ENCODE results near the gene MRTFA. TPM values are rescaled to one million over a fixed set of nuclear protein-coding genes. Genes with fewer than 3 reads are reported as not detected.
"Not testable (repeated sequence)": the region's sequence is repeated elsewhere in the genome, so short reads cannot be mapped to it uniquely, and the experiment has no call there.

MRTFA gene
- total RNA-seq, 2 experiments from 2014 or later: 44.1 to 45.5 TPM

DNA sequence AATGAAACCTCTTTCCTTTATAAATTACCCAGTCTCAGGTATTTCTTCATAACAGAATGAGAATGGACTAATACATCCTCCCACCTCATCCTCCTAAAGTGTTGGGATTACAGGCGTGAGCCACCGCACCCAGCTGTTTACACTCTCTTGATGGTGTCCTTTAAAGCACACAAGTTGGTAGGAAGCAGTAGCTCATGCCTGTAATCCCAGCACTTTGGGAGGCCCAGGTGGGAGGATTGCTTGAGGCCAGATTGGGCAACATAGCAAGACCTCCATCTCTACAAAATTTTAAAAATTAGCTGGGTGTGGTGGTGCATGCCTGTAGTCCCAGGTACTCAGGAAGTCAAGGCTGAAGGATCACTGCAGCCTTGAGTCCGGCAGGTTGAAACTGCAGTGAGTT lies 19.4 kb upstream of the MRTFA start:
- H3K4me1 Mint-ChIP-seq (ENCODE audit: low read depth): peaks cover 19% of the 10 kb centered on the region
- H3K9me3 Mint-ChIP-seq; DNase-seq; intact Hi-C loops (cut with micrococcal nuclease); H3K4me3 Mint-ChIP-seq; H3K27me3 Mint-ChIP-seq; H3K27ac Mint-ChIP-seq; H3K36me3 Mint-ChIP-seq: not testable (repeated sequence)
- POLR2A ChIA-PET: interaction anchor here (0.7 kb wide), 1 partner anchor 119 kb away, joined by 3 read pairs; no protein-coding TSS in a partner anchor
- CTCF ChIA-PET: interaction anchor here (2.3 kb wide), 1 partner anchor 10 kb away, joined by 17 read pairs; no protein-coding TSS in a partner anchor

- POLR2A ChIA-PET: no interaction called here
- H3K27me3 Mint-ChIP-seq: no peaks in the 10 kb centered on the region
Observed at GRCh38 chr22:40654522-40655167, 18.1 kb upstream of the MRTFA start.

GRCh38 chr22:40653361-40653760 lies 16.8 kb upstream of the MRTFA start:
- Mint-ChIP-seq H3K36me3 (no peaks in the 10 kb centered on the region), H3K27ac (no peak overlapping the region), H3K4me3 (no peak overlapping the region), H3K9me3 (no peaks in the 10 kb centered on the region), H3K4me1 (ENCODE audit: low read depth) (peaks cover 20% of the 10 kb centered on the region), H3K27me3 (no peaks in the 10 kb centered on the region)
- no peak for DNase-seq
- intact Hi-C loops (cut with micrococcal nuclease): loop anchor here (2.0 kb wide), 1 partner anchor 15 kb away; no protein-coding TSS in a partner anchor
- ChIA-PET POLR2A (no interaction called here), CTCF (interaction anchor here (1.2 to 10.1 kb wide), 4 partner anchors 29 to 215 kb away, joined by 3 to 188 read pairs (median 6); no protein-coding TSS in a partner anchor)

More at GRCh38 chr22:40654522-40655167, 18.1 kb upstream of the MRTFA start:
- intact Hi-C loops (cut with micrococcal nuclease): no loop called here
- no peaks in the 10 kb centered on the region for H3K36me3 Mint-ChIP-seq
- peaks cover 20% of the 10 kb centered on the region for H3K4me1 Mint-ChIP-seq (ENCODE audit: low read depth)
- H3K9me3 Mint-ChIP-seq: no peaks in the 10 kb centered on the region
- H3K4me3 Mint-ChIP-seq: no peak overlapping the region
- CTCF ChIA-PET: interaction anchor here (1.4 to 1.5 kb wide), 3 partner anchors 28 to 244 kb away, joined by 3 to 8 read pairs (median 3); no protein-coding TSS in a partner anchor
- DNase-seq: no peak
- H3K27ac Mint-ChIP-seq: no peak overlapping the region

DNA sequence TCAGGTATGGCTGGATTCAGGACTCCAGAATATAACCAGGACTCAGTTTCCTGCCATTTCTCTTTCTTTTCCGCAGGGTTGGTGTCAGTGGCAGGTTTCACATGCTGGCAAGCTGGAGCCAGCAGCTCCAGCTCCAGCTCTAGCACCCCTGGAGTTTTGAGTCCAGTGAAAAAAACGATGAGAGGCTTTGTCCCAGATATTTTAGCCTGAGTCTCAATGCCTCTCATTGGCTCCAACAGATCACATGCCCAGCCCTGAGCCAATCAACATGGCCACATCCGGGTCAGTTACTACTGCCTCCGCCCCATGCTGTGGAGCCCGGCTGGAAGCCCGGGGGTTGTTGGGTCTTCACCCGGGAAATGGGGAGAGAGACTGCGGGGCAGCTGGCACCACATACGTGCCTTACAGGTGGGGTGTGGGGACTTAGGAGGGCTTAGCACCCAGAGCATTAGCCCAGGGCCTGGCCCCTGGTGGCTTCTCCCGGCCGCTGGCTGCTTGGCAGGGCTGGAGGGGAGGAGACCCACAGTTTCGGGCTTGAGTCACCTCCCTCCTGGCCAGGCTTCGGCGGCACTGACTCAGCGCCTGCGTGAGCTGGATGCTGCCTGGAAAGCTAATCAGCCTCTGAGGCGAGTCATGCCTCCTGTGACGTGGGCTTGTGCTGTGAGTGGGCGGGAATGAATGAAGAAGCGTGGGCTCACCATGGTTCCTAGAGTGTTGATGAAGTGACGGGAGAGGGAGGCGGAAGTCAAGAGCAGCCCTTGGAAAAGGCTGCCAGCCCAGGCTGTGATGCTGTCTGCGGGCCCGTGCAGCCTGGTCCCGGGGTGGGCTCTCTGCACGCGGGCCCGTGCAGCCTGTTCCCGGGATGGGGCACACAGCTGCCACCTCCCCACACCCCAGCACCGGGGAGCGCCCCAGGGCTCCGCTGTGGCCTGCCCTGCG lies 15.3 kb upstream of the MRTFA start:
- Mint-ChIP-seq H3K4me1 (ENCODE audit: low read depth) (peaks cover 24% of the 10 kb centered on the region), H3K9me3 (no peaks in the 10 kb centered on the region), H3K27ac (peak overlapping the region; percentile 91), H3K36me3 (no peaks in the 10 kb centered on the region), H3K4me3 (peak overlapping the region; percentile 70), H3K27me3 (no peaks in the 10 kb centered on the region)
- DNase-seq: peak; percentile 97
- CTCF ChIA-PET: interaction anchor here (0.6 to 11.4 kb wide), 8 partner anchors 20 to 253 kb away, joined by 3 to 218 read pairs (median 8); no protein-coding TSS in a partner anchor
- intact Hi-C loops (cut with micrococcal nuclease): loop anchor here (1.0 to 2.0 kb wide), 2 partner anchors 17 to 31 kb away; no protein-coding TSS in a partner anchor
- POLR2A ChIA-PET: interaction anchor here (1.0 to 1.9 kb wide), 3 partner anchors 10 to 300 kb away, joined by 3 to 9 read pairs (median 3); partner anchors contain the start of gene MRTFA

DNA sequence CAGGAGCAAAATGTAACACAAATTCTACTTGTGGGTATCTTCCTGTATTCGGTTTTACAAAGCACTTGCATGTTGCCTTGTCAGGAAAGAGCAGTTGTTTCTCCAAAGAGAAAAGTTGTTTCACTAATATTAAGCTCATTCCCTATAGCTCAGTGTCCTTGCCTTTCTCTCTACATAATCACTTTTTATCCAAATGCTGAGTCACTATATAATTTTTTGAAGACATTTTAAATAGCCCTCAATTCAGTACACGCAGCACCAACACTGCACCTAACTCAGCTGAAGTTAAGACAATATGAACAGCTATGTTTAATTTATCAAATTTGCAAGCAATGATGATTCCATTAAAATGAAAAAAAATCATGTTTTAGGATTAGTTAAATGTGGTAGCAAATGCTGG lies 14.5 kb upstream of the MRTFA start:
- Mint-ChIP-seq H3K27me3 (no peaks in the 10 kb centered on the region), H3K36me3 (no peaks in the 10 kb centered on the region), H3K4me1 (ENCODE audit: low read depth) (peaks cover 24% of the 10 kb centered on the region), H3K4me3 (peak overlapping the region; percentile 70), H3K27ac (peak overlapping the region; percentile 91), H3K9me3 (no peaks in the 10 kb centered on the region)
- intact Hi-C loops (cut with micrococcal nuclease): no loop called here
- DNase-seq: no peak
- POLR2A ChIA-PET: interaction anchor here (1.0 to 1.9 kb wide), 2 partner anchors 14 to 301 kb away, joined by 3 to 9 read pairs; partner anchors contain the start of gene MRTFA
- CTCF ChIA-PET: interaction anchor here (0.7 to 11.4 kb wide), 8 partner anchors 32 to 845 kb away, joined by 3 to 218 read pairs (median 8); no protein-coding TSS in a partner anchor

DNA sequence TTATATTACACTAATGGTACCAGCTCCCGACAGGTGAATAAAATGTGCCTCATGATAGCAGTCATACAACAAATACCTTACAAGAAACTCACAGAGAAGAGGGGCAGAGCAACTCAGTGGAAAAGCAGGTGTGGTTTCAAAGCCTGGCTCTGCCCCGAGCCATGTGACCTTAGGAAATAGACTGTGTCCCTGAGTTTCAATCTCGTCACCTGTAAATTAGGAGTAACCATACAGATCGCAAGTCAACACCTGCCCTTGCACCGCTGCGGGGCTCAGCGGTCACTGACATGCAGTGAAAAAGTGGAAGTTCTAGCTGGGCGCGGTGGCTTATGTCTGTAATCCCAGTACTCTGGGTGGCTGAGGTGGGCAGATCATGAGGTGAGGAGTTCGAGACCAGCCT lies 11.9 kb upstream of the MRTFA start:
- no peaks in the 10 kb centered on the region for H3K9me3 Mint-ChIP-seq
- intact Hi-C loops (cut with micrococcal nuclease): no loop called here
- POLR2A ChIA-PET: no interaction called here
- peaks cover 24% of the 10 kb centered on the region for H3K4me1 Mint-ChIP-seq (ENCODE audit: low read depth)
- no peaks in the 10 kb centered on the region for H3K36me3 Mint-ChIP-seq
- H3K4me3 Mint-ChIP-seq: no peak overlapping the region
- H3K27me3 Mint-ChIP-seq: no peaks in the 10 kb centered on the region
- CTCF ChIA-PET: interaction anchor here (4.7 to 11.4 kb wide), 3 partner anchors 119 to 210 kb away, joined by 36 to 218 read pairs (median 188); no protein-coding TSS in a partner anchor
- peak overlapping the region; percentile 9 for H3K27ac Mint-ChIP-seq
- DNase-seq: no peak

DNA sequence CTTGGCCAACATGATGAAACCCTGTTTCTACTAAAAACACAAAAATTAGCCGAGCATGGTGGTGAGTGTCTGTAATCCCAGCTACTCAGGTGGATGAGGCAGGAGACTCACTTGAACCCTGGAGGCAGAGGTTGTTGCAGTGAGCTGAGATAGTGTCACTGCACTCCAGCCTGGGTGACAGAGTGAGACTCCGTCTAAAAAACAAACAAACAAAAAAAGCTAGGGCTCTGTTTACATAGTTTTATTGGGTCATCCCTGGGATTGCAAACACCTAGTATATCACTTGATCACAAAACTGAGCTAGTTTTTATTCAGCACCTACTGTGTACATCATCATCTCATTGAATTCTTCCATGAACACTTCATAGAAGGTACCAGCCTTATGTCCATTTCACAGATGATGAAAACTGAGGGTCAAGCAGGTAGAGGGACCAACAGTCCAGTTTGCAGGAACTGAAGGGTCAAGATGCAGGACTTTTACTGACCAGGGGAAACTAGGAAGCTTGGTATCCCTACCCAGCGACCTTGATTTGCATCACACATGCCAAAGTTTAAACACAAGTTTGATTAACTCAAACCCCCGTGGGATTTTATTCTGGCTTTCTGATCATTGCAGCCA lies 9.2 kb upstream of the MRTFA start:
- Mint-ChIP-seq H3K9me3 (no peaks in the 10 kb centered on the region), H3K4me1 (ENCODE audit: low read depth) (peaks cover 4% of the 10 kb centered on the region), H3K36me3 (no peaks in the 10 kb centered on the region), H3K27me3 (no peaks in the 10 kb centered on the region), H3K27ac (no peak overlapping the region), H3K4me3 (no peak overlapping the region)
- intact Hi-C loops (cut with micrococcal nuclease): loop anchor here (1.0 to 2.0 kb wide), 3 partner anchors 113 to 208 kb away; no protein-coding TSS in a partner anchor
- no peak for DNase-seq
- ChIA-PET POLR2A (interaction anchor here (0.7 to 1.7 kb wide), 5 partner anchors 9 to 208 kb away, joined by 3 to 6 read pairs (median 5); partner anchors contain the start of gene MRTFA), CTCF (interaction anchor here (0.6 to 11.4 kb wide), 35 partner anchors 9 to 297 kb away, joined by 3 to 218 read pairs (median 6); partner anchors contain the start of gene MRTFA)

DNA sequence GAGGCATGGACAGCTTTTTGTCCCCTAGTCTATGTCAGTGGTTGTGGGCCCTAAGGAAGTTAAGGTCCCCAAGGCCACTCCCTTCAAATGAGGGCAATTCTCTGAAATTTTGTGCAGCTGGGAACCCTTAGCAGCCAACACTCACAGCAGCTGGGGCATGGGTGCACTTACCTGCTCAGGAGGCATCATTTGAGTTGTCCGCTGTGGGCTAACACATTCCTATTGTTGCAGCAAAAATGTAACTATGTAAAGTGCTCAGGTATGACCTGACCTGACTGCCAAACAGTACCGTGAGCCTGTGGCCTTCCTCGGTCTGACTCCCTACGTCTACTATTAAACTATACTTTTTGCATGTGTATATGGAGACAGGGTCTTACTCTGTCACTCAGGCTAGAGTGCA lies 5.8 kb upstream of the MRTFA start:
- Mint-ChIP-seq H3K27ac (no peak overlapping the region), H3K9me3 (no peaks in the 10 kb centered on the region), H3K36me3 (no peaks in the 10 kb centered on the region), H3K4me3 (no peak overlapping the region), H3K4me1 (ENCODE audit: low read depth) (peaks cover 5% of the 10 kb centered on the region), H3K27me3 (no peaks in the 10 kb centered on the region)
- no peak for DNase-seq
- intact Hi-C loops (cut with micrococcal nuclease): no loop called here
- POLR2A ChIA-PET: no interaction called here
- CTCF ChIA-PET: interaction anchor here (1.1 to 11.4 kb wide), 3 partner anchors 113 to 206 kb away, joined by 7 to 218 read pairs (median 7); no protein-coding TSS in a partner anchor

GRCh38 chr22:40641269-40641668 lies 4.8 kb upstream of the MRTFA start:
- DNase-seq: no peak
- Mint-ChIP-seq H3K36me3 (peaks cover 2% of the 10 kb centered on the region), H3K4me1 (ENCODE audit: low read depth) (peaks cover 5% of the 10 kb centered on the region), H3K4me3 (no peak overlapping the region), H3K27ac (no peak overlapping the region), H3K9me3 (no peaks in the 10 kb centered on the region), H3K27me3 (no peaks in the 10 kb centered on the region)
- ChIA-PET POLR2A (no interaction called here), CTCF (interaction anchor here (1.9 to 11.4 kb wide), 2 partner anchors 112 to 154 kb away, joined by 7 to 218 read pairs; no protein-coding TSS in a partner anchor)
- intact Hi-C loops (cut with micrococcal nuclease): no loop called here

- intact Hi-C loops (cut with micrococcal nuclease): loop anchor here (5.0 kb wide), 1 partner anchor 219 kb away; the partner anchor contains the start of genes ST13 and XPNPEP3
- peaks cover 26% of the 10 kb centered on the region for H3K4me1 Mint-ChIP-seq (ENCODE audit: low read depth)
- peak overlapping the region; percentile 91 for H3K4me3 Mint-ChIP-seq
- POLR2A ChIA-PET: no interaction called here
- no peak for DNase-seq
- CTCF ChIA-PET: interaction anchor here (0.7 to 3.1 kb wide), 3 partner anchors 8 to 201 kb away, joined by 3 to 29 read pairs (median 4); no protein-coding TSS in a partner anchor
- no peaks in the 10 kb centered on the region for H3K9me3 Mint-ChIP-seq
- no peak overlapping the region for H3K27ac Mint-ChIP-seq
- H3K27me3 Mint-ChIP-seq: no peaks in the 10 kb centered on the region
- H3K36me3 Mint-ChIP-seq: peaks cover 2% of the 10 kb centered on the region
Observed at GRCh38 chr22:40638261-40638660, 1.7 kb upstream of the MRTFA start.

All from activated CD4-positive, alpha-beta memory T cell treated with anti-CD3 and anti-CD28 coated beads for 36 hours (primary cell).